COLO829 (cell line): ENCODE measurements around the gene PRR4.

Source experiments
- DNase-seq: peaks from one replicate; pipeline ENCODE4 v3.0.0; 2012; ENCODE audit warnings: low spot score

PRR4 gene

DNA sequence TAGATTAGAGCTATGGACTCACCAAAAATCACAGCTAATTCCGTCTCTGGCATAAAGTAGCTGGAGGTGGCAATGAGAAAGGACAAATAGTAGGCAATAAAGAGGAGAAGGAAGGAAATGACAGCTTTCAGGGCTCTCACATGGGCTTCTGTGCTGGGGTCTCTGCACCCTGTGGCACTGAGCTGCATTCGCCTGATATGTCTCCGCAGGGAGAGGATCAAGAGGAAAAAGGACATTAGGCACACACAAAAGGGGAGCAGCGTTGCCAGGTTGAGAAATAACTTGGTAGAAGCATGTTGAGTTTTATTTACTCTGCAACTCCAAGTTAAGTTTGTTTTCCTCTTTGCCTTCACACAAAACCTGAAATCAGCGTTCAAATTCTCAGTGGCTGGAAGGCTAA, 47.5 kb downstream of the PRR4 start:
- DNase-seq: no peak
